HepG2 (cell line): ENCODE data around the gene COBLL1.

ENCODE experiments used
- CBFB ChIP-seq: sonication (generic); formaldehyde crosslinking; IDR thresholded peaks from 2 replicates; pipeline ENCODE4 v1.4.0; 2020; ENCODE audit warnings: missing genetic modification reagents
- CTCF ChIP-seq: sonication (generic); formaldehyde crosslinking; IDR thresholded peaks from 2 replicates; pipeline ENCODE4 v1.5.0; 2020; ENCODE audit warnings: mild to moderate bottlenecking, missing genetic modification reagents, moderate library complexity
- HOMEZ ChIP-seq: IDR thresholded peaks from 2 replicates; pipeline ENCODE4 v1.6.1; 2016; ENCODE audit warnings: low read depth
- ZNF788 ChIP-seq: sonication (generic); formaldehyde crosslinking; IDR thresholded peaks from 2 replicates; pipeline ENCODE4 v1.5.0; 2020; ENCODE audit warnings: mild to moderate bottlenecking, missing genetic modification reagents, borderline replicate concordance

DNA sequence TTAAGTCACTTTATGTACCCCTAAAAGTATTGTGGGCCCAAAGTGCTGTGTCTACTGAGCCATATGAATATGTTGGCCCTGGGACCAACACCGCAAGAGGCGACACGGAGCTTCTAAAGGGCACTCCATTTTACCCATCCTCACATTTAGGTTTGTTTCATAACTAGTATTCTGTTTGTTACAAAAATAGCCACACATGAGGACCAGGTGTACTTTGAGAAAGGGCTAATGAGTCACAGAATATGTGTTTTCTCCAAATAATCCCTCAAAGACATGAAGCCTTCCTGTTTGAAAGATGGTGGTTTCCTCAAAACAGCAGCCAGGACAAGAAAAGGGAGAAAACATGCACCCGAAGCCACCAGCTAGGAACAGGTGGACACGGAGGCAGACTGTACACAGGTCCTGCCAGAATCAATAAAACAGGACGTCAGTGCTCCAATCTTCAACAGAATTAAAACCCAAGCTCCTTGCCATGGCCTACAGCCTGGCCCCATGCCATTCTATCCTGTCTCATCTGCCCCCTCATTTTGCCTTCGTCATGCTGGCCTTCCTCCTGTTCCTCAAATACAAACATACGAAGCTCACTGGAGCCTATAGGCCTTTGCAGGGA lies 198.6 kb downstream of the COBLL1 start:
- TF ChIP-seq HOMEZ (no peak), CBFB (CRISPR knock-in tag) (no peak), ZNF788 (CRISPR knock-in tag) (no peak), CTCF (CRISPR knock-in tag) (no peak)
